AG08395 (cell line): ENCODE measurements around the gene KRTAP2-2.
"Not testable (repeated sequence)": the region's sequence is repeated elsewhere in the genome, so short reads cannot be mapped to it uniquely, and the experiment has no call there.

Experiments used
- DNase-seq: peaks from one replicate; pipeline ENCODE4 v3.0.0; 2012; ENCODE audit warnings: mixed read lengths, low spot score

KRTAP2-2 gene

GRCh38 chr17:41055130-41055529 is at the start of gene KRTAP2-2:
Gene KRTAP2-2 (minus strand): TSS chr17:41055230. CDS start chr17:41055211, 19 bp downstream.
- DNase-seq: not testable (repeated sequence)

GRCh38 chr17:41104386-41105038 is 49.5 kb upstream of the KRTAP2-2 start:
- DNase-seq: not testable (repeated sequence)

- no peak for DNase-seq
Measured at GRCh38 chr17:41103896-41104295, 48.9 kb upstream of the KRTAP2-2 start.

GRCh38 chr17:41101586-41102259 is 46.7 kb upstream of the KRTAP2-2 start, which contains the start of gene KRTAP4-16:
Gene KRTAP4-16 (minus strand): TSS chr17:41102209. CDS start chr17:41102209, 0 bp downstream.
- DNase-seq: no peak

GRCh38 chr17:41099682-41100480 is 44.9 kb upstream of the KRTAP2-2 start:
- not testable (repeated sequence) for DNase-seq

- DNase-seq: peak; percentile 7
Measured at GRCh38 chr17:41098481-41098880, 43.5 kb upstream of the KRTAP2-2 start.

- no peak for DNase-seq
Measured at GRCh38 chr17:41098042-41098441, 43.0 kb upstream of the KRTAP2-2 start, which contains the start of gene KRTAP4-8. Gene KRTAP4-8 (minus strand): TSS chr17:41098142. CDS start chr17:41098084, 58 bp downstream.

- DNase-seq: no peak
Measured at GRCh38 chr17:41096055-41096454, 41.0 kb upstream of the KRTAP2-2 start.

GRCh38 chr17:41088760-41089352 is 33.8 kb upstream of the KRTAP2-2 start:
- not testable (repeated sequence) for DNase-seq

- DNase-seq: not testable (repeated sequence)
Measured at GRCh38 chr17:41084100-41084856, 29.2 kb upstream of the KRTAP2-2 start, which contains the start of gene KRTAP4-7. Gene KRTAP4-7 (plus strand): TSS chr17:41084150. CDS start chr17:41084207, 57 bp downstream.

GRCh38 chr17:41083427-41083826 is 28.4 kb upstream of the KRTAP2-2 start:
- not testable (repeated sequence) for DNase-seq

- no peak for DNase-seq
Measured at GRCh38 chr17:41082626-41083025, 27.6 kb upstream of the KRTAP2-2 start.

GRCh38 chr17:41076788-41077187 is 21.8 kb upstream of the KRTAP2-2 start:
- DNase-seq: no peak

GRCh38 chr17:41073676-41074075 is 18.6 kb upstream of the KRTAP2-2 start:
- DNase-seq: no peak

GRCh38 chr17:41071606-41072360 is 16.8 kb upstream of the KRTAP2-2 start:
- no peak for DNase-seq

- DNase-seq: no peak
Measured at GRCh38 chr17:41069031-41069430, 14.0 kb upstream of the KRTAP2-2 start.

- no peak for DNase-seq
Measured at GRCh38 chr17:41067281-41067680, 12.3 kb upstream of the KRTAP2-2 start.

GRCh38 chr17:41065829-41066624 is 11.0 kb upstream of the KRTAP2-2 start, which contains the start of gene KRTAP2-4:
Gene KRTAP2-4 (minus strand): TSS chr17:41065879. CDS start chr17:41065845, 34 bp downstream.
- DNase-seq: peak; percentile 74

- DNase-seq: not testable (repeated sequence)
Measured at GRCh38 chr17:41065016-41065689, 10.1 kb upstream of the KRTAP2-2 start.
